Stimulated activated CD4-positive, alpha-beta T cell treated with anti-CD3 and anti-CD28 coated beads, Interleukin-1b, Interleukin-23, amount 100 ng/mL, for 4 hours (primary cell): ENCODE results near the gene CARTPT.
A peak's percentile ranks its signal among the peaks of the same experiment; 100 is the strongest.

Source experiments
- DNase-seq, 2 donors: peaks; one replicate each; pipeline ENCODE4 v3.0.0-alpha.2; 2020; ENCODE audit warnings: low read depth in 2 of 2

The CARTPT gene

DNA sequence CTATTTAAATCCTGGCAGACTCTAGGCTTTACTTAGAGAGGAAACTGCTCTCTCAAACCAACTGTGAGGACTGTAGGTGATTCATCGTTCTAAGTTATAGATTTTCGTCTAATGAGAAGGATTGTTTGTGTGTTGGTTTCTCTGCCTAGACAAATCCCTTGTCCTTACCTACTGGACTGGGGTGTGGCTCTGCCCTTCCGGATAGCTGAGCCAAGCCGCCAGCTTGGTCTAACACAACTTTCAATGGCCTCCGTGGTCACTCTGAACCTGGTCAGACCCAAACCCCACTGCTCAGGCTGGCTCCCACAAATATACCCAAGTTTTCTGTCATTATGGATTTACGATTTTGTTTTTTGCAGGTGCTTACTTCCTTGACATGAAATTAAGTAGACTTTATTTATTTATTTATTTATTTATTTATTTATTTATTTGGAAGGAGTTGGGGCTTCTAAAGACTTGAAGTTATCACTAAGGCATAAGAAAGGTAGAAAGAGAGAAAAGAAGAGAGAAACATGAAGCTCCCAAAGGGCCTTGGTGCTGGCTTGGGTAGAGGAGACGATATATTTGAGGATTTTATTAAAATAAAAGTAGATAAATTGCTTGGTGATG is 19.0 kb downstream of the CARTPT start:
- no peak for DNase-seq

DNA sequence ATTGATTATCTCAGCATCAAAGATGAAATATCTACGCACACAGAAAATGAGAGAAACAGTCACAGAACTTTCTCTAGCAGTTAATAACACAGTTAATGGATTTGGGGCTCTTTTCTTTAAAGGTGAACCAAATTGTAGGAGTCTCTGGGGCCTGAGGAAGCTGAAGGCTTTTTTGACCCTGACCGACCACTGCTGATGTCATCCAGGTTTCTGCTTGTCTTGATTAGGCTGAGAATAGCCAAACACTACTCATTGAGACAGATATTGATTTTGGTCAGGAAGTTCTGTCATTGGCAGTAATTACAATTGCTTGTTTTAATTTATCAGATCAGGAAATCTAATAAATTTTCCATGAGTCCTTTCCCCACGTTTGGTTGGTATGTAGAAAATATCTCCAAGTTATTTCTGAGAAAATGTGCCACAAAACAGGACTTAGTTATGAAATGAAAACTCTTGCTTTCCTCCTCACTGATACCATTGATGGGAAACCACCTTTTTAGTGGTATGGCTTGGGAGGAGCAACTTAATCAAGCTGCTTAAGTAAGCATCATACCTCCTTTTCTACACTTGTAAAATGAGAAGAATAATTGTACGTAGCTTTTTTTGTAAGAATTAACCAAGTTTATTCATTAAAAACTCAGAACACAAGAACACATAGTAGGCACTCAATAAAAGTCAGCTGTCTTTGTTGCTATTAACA is 19.7 kb downstream of the CARTPT start:
- DNase-seq: no peak

DNA sequence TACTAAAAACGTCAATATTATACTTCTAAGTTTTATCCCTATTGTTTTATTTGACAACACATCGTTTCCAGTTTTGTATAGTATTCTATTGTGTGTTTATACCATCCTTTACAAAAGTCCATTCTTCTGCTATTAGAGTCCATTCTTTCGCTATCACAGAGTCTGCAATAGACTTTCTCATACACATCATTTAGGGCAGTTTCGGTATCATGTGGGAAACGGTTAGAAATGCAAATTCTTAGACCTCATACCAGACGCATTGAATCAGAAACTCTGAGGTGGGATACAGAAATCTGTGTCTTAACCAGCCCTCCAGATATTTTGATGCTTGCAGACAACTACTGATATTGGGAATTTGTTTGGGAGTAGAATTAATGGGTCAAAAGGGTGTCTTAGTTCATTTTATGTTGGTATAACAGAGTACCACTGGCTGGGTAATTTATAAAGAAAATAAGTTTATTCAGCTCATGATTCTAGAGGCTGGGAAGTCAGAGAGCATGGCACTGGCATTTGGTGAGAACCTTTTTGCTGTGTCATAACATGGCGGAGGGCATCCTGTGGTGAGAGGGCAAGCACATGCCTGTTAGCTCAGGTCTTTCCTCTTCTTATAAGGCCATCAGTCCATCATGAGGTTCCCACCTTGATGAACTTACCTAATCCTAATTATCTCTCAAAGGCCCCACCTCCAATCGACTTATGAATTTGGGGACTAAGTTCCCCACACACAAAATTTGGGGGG is 21.1 kb downstream of the CARTPT start:
- DNase-seq: no peak

DNA sequence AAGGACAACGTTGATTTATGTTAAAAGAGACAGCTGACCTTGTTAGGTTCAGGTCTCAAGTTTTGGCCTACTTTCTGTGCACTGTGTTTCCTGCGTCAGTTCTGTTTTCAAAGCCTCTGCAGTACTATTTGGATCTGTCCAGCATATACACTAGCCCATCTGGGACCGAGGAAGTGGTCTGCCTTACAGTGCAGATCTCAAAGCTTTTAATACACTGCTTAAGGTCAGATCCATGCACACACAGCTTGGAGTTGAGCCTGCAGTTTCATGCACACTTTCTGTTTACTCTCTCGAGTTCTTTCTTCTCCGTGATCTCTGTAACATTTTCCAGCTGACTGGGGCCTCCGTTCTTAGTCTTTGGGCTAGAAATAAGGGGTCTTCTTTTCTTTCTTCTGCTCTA is 24.1 kb downstream of the CARTPT start:
- DNase-seq: no peak

DNA sequence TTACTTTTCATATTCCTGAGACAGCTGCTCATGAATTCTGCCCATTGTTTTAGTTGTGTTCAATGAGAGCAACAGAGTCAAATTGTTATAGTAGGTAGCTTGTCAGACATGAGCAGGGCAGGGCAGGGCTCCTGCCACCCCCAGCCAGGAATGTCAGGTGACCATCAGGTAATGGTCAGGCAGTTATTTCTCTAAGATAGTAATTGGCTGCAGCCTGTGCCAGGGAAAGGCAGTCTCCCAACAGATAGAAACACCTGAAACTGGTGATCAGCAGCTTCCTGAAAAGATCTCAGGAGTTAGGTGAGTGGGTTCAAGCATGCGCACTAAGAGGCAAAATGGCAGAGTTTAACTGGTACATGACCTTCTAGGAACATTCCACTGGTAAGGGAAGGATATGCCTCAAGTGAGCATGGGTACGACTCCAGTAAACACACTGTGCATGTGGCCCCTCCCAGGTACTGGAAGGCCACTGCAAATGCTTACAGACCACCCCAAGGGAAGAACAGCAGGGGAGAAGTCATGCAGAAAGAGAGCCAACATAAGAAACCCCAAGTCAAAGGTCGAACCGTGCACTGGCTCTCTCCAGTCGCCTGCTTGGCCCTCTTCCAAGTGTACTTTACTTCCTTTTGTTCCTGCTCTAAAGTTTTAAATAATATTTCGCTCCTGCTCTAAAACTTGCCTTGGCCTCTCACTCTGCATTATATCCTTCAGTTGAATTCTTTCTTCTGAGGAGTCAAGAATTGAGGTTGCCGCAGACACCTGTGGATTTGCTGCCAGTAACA is 25.1 kb downstream of the CARTPT start:
- DNase-seq: no peak

DNA sequence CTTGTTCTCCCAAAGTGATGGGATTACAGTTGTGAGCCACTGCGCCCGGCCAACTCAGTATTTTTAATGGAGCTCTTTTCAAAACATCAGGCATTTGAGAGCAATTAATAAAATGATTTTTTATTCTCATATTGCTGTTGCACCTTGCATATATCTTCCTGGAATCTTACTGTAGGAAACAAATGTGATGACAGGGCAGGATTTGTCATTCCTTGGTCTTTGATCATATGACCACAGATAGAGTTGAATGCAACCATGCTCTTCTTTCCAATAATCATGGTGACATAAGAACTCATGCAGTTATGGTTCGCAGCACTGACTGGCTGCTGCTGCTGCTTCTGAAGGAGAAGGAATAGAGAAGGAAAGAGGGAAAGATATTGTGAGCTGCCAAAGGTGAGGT is 28.1 kb downstream of the CARTPT start:
- no peak for DNase-seq

DNA sequence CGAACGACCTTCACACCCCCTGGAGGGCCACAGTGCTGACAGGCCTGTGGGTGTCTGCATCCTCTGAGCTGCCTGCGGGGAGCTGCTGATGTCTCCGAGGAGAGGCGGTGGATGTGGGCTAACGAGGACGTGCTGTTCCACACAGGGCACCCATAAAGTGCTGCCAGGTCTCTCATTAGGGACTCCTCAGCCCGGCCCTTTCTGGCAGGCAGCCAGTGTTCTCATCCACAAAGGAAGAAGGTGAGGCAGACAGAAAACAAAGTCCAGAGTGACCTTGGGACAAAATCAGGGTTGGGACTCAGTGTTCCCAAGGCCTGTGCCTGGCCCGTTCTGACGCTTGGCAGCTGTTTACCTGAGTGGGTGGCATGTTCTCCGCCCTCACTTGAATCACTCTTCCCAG is 29.3 kb downstream of the CARTPT start:
- DNase-seq: no peak

DNA sequence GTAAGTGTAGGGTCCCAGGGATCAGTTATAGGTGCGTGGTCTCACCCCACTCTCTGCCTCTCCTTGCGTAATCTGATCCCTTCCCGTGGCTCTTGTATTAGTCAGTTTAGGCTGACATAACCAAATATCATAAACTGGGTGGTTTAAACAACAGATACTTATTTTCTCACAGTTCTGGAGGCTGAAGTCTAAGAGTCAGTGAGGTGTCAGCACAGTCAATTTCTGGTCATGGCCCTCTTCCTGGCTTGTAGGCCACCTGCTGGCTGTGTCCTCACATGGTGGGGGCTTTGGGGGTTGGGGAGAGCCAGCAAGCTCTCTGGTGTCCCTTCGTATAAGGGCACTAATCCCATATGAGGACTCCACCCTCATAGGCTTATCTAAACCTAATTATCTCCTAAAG is 32.3 kb downstream of the CARTPT start:
- no peak for DNase-seq

DNA sequence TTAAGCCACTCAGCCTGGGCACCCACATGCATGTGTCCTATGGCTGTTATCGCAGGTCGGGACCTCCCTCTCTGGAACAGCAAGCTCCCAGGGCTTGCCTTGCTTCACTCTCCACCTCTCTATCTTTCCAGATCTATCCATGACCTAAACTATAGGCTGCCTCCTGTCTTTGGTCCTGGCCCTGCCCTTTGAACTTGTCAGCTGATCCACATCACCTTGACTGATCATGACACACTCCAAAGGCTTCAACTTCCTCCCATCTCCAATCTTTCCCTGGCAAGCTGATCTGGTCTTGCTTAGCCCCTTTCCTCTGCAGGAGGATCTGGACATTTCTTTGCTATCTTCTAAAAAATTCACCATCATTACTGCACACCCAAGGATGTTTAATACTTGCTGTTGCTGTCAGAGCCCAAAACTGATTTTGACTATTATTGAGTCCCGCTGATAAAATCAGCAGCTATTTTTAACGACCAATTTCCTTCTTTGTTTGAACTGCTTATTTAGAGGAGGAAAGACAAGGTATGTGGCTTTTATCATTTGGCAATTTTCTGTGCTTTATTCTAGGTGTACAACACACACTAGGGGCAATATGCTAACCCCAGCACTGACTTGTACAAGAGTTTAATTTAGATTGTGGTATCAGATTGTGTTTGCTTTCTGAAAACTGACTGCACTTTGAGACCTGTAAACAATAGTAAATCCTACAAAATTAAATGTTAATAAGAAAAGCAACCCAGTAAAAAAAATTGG is 33.5 kb downstream of the CARTPT start:
- no peak for DNase-seq

DNA sequence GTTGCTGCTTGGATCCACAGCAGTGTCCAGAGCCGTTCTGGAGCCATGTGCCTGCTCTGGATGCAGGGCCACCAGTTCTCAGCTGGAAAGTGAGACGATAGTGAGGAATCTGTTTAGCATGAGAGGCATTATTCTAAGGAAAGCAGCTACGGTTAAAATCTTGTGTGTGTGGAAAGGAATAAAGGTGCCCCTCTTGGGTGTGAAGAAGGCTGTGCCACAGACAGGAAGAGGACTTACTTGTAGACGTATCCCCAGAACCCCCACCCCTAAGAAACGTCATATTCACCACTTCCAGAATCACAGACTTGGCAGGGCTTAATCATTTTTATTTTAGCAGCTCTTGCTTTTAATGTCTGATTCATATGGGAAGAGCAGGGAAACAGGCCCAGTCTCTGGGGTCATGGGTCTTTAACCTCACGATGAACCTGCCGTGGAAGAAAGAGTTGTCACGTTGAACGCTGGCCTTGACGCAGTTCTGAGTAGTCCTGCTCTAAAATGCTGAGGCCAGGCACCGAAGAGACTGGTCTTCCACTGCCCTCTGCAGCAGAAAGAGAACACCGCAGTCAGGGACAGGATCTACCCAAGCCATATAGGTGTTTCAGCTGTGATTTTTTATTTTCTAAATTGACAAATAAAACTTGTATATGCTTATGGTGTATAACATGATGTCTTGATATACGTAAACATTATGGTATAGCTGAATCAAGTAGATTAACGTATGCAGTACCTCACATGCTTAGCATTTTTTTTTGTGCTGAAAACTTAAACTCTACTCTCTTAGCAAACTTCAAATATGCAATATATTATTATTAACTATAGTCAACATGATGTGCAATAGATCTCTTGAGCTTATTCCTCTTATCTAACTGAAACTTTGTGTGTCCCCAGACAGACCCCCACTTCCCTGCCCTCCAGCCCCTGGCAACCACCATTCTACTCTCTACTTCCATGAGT is 38.8 kb downstream of the CARTPT start:
- peak in 1 of 2 donors; percentile 18 for DNase-seq

DNA sequence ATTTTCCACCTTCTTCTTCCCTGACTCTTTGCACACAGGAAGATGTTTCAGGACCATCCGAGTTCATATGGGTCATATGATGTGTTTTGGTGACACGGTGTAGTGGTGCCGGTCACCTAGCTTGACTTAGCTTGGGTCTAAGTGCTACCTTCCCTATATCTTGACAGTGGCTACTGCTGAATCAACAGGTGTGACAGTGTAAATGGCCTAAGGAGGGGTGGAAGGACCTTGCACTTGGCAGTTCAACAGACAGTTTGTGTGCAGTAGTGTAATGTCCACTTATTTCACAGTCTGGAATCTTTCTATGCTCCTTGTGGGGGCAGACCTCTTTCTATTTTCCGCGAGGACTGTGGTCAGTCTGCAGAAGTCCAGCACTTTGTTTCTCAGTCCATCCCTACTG is 43.8 kb downstream of the CARTPT start:
- no peak for DNase-seq

DNA sequence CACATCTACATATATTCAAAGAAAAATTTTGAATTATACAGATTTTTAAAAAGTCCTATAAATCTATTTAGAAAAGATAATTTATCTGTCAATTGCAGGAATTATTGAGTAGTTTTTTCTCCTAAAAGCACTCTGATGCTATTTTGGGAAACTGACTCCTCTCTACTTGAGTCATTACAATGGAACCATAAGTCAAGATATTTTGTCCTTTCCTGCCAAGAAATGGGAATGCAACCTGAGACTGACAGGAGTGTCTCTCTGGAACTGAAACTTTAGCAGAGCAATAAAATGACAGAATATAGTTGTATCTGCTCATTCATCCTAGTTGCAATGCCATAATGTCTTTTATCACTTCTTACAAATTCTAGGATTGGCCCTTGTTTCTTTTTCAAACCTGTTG is 48.6 kb downstream of the CARTPT start:
- DNase-seq: no peak

DNA sequence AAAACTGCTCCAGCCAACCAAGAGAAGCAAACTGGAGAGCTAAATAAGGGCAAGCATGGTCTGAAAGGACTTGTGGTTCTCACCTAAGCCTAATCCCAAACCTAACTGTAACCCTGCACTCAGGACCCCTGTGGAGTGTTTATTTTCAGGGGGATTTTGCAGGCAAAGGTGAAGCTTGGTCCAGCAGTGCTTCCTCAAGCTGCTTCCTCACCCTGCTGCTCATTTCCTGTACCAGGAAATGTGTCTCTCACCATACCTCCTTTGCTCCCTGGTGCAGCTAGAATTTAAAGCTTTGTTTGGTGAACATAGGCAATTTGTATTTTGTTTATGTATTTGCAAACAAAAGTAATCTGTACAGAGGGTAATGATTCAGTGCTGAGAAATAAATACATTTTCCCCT is 50.2 kb downstream of the CARTPT start:
- DNase-seq: no peak

DNA sequence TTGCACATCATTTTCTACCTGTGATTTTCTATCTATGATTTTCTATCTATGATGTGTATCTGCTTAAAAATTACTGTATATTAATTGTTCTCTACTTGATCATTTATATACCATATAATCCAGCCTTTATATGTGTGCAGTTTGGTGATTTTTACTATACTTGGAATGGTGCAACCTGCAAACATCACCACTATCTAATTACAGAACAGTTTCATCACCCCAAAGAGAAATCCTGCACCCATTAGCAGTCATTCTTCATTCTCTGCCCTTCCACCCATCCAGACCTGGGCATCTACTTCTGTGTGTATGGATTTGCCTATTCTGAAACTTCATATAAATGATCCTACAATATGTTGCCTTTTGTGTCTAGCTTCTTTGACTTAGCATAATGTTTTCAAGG is 51.3 kb downstream of the CARTPT start:
- no peak for DNase-seq
